COLO668 (cell line): ENCODE data around the gene ANO10.
A peak's percentile ranks its signal among the peaks of the same experiment; 100 is the strongest.

ENCODE experiments used
- DNase-seq: peaks from one replicate; lab custom pipeline; 2025; ENCODE audit not compliant: unreplicated experiment; lab: John Stamatoyannopoulos, UW

The ANO10 gene

GRCh38 chr3:43423639-43424038 is 198.2 kb downstream of the ANO10 start:
- DNase-seq, result no peak

GRCh38 chr3:43423142-43423541 is 198.7 kb downstream of the ANO10 start:
- DNase-seq, result peak; percentile 21

- no peak for DNase-seq
These were observed 203.1 kb downstream of the ANO10 start for GRCh38 chr3:43418601-43419272.

- no peak for DNase-seq
These were observed 204.7 kb downstream of the ANO10 start for GRCh38 chr3:43417133-43417532.

- DNase-seq, result no peak
These were observed 206.7 kb downstream of the ANO10 start for GRCh38 chr3:43415088-43415487.

- no peak for DNase-seq
These were observed 208.0 kb downstream of the ANO10 start for GRCh38 chr3:43413676-43414368.

- no peak for DNase-seq
These were observed 210.4 kb downstream of the ANO10 start for GRCh38 chr3:43411429-43411828.

- no peak for DNase-seq
These were observed 211.2 kb downstream of the ANO10 start for GRCh38 chr3:43410592-43410991.

GRCh38 chr3:43409506-43409905 is 212.3 kb downstream of the ANO10 start:
- no peak for DNase-seq

- DNase-seq, result no peak
These were observed 215.2 kb downstream of the ANO10 start for GRCh38 chr3:43406643-43407023.

- no peak for DNase-seq
These were observed 215.7 kb downstream of the ANO10 start for GRCh38 chr3:43405888-43406642.

- DNase-seq, result no peak
These were observed 220.8 kb downstream of the ANO10 start for GRCh38 chr3:43400781-43401730.

- DNase-seq, result no peak
These were observed 221.6 kb downstream of the ANO10 start for GRCh38 chr3:43400167-43400566.

- no peak for DNase-seq
These were observed 222.8 kb downstream of the ANO10 start for GRCh38 chr3:43399034-43399433.

- DNase-seq, result no peak
These were observed 227.7 kb downstream of the ANO10 start for GRCh38 chr3:43394041-43394554.

GRCh38 chr3:43391621-43392020 is 230.2 kb downstream of the ANO10 start:
- no peak for DNase-seq

- no peak for DNase-seq
These were observed 231.6 kb downstream of the ANO10 start for GRCh38 chr3:43390255-43390588.

GRCh38 chr3:43389388-43390254 is 232.2 kb downstream of the ANO10 start:
- DNase-seq, result no peak

GRCh38 chr3:43388915-43389314 is 232.9 kb downstream of the ANO10 start:
- DNase-seq, result no peak

- no peak for DNase-seq
These were observed 233.6 kb downstream of the ANO10 start for GRCh38 chr3:43388175-43388574.
